BJ (cell line): ENCODE data around the gene ZSWIM4. TPM values are rescaled to one million over a fixed set of nuclear protein-coding genes. Genes with fewer than 3 reads are reported as not detected.
A peak's percentile ranks its signal among the peaks of the same experiment; 100 is the strongest.

Experiments
- CTCF ChIA-PET: fragments of 350-600 bp; formaldehyde crosslinking; extraction: SDS; loops from one replicate; lab custom pipeline; 2021; ENCODE audit warnings: antibody characterized with exemption, inconsistent platforms; lab: Yijun Ruan, JAX
- POLR2A ChIA-PET: fragments of 300-600 bp; sonication (Branson Sonifier 250); formaldehyde crosslinking; extraction: SDS; loops from one replicate; lab custom pipeline; 2021; ENCODE audit warnings: antibody characterized with exemption; lab: Charles Lee
- DNase-seq: peaks from one replicate; pipeline ENCODE4 v3.0.0-alpha.2; 2011; ENCODE audit warnings: low read depth
- H3K27me3 ChIP-seq: 2 replicates; pipeline ENCODE4 v1.6.0; 2011; ENCODE audit warnings: low read length; ENCODE audit not compliant: control insufficient read depth, insufficient read depth
- H3K36me3 ChIP-seq: 2 replicates; pipeline ENCODE4 v1.5.1; 2011; ENCODE audit warnings: low read length; ENCODE audit not compliant: control insufficient read depth, insufficient read depth
- H3K4me3 ChIP-seq: 2 replicates; pipeline ENCODE4 v1.5.1; 2011; ENCODE audit warnings: low read depth, mild to moderate bottlenecking, control low read depth, low read length
- polyA plus RNA-seq: library from polyadenylated mRNA; depleted of rRNA; stranded (reverse); fragments of >200 nt; gene quantifications from 2 replicates; pipeline ENCODE4 v1.2.3, GENCODE V29; 2011
- TF ChIP-seq, protein P1 (sequence below): IDR thresholded peaks from 2 replicates; pipeline ENCODE4 v1.5.1; 2011; ENCODE audit warnings: low read depth, mild to moderate bottlenecking, control low read depth, inconsistent platforms, low read length, moderate library complexity; ENCODE audit not compliant: insufficient read depth

The ZSWIM4 gene
- polyA plus RNA-seq, 1 experiment, result 5.7 TPM

DNA sequence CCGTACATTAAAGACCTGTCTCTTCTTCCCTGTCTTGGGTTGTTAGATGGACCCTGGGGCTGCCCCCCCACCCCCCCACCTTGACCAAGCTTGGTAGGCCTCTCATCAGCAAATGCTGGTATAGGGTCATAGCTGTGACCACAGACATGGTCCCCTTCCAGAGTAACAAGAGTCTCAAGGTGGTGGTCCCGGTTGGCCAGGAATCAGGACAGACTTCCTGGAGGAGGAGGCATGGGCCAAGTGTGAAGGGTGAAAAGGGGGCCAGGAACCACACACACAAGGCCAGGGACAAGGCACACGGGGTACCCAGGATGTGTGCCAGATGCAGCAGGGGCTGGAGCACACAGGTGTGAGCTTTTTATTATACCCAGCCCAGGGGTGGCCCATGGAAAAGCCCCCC lies 32.0 kb upstream of the ZSWIM4 start:
- TF ChIP-seq, protein P1, sequence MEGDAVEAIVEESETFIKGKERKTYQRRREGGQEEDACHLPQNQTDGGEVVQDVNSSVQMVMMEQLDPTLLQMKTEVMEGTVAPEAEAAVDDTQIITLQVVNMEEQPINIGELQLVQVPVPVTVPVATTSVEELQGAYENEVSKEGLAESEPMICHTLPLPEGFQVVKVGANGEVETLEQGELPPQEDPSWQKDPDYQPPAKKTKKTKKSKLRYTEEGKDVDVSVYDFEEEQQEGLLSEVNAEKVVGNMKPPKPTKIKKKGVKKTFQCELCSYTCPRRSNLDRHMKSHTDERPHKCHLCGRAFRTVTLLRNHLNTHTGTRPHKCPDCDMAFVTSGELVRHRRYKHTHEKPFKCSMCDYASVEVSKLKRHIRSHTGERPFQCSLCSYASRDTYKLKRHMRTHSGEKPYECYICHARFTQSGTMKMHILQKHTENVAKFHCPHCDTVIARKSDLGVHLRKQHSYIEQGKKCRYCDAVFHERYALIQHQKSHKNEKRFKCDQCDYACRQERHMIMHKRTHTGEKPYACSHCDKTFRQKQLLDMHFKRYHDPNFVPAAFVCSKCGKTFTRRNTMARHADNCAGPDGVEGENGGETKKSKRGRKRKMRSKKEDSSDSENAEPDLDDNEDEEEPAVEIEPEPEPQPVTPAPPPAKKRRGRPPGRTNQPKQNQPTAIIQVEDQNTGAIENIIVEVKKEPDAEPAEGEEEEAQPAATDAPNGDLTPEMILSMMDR, result no peak
- no peaks in the 10 kb centered on the region for H3K27me3 ChIP-seq
- peaks cover 27% of the 10 kb centered on the region for H3K36me3 ChIP-seq
- DNase-seq, result no peak
- ChIA-PET POLR2A (no interaction called here), CTCF (interaction anchor here (0.6 to 1.4 kb wide), 2 partner anchors 16 to 99 kb away, joined by 3 to 4 read pairs; a partner anchor contains a TSS)
- H3K4me3 ChIP-seq, result no peak overlapping the region

DNA sequence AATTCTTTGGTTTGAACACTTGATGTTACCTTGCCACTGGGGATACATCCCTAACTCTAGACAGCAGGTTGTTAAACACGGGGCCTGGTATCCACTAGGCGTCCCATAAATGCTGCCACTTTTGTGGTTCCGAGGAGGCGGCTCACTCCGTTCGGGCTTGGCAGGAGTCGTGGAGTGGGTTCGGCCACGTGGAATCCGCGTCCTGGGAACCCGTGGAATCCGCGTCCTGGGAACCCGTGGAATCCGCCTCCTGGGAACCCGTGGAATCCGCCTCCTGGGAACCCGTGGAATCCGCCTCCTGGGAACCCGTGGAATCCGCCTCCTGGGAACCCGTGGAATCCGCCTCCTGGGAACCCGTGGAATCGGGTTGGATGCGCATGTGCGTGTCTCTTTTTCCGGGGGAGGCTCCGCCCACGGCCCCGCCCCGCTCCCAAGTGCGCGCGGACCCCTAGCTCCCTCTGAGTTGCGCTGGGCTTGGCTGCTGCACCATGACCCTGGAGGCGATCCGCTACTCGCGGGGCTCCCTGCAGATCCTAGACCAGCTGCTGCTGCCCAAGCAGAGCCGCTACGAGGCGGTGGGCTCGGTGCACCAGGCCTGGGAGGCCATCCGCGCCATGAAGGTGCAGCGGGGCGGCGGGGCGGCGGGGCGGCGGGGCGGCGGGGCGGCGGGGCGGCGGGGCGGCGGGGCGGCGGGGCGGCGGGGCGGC lies 31.0 kb upstream of the ZSWIM4 start, which contains the start of gene MRI1:
Gene MRI1 (plus strand): TSS at position 422 of the 707 bp plus-strand sequence. CDS start 67 bp downstream, at position 489.
- ChIA-PET POLR2A (interaction anchor here (1.0 kb wide), 1 partner anchor 24 kb away, joined by 7 read pairs; no protein-coding TSS in a partner anchor), CTCF (interaction anchor here (1.0 to 1.4 kb wide), 3 partner anchors 11 to 98 kb away, joined by 3 to 4 read pairs (median 3); no protein-coding TSS in a partner anchor)
- TF ChIP-seq, protein P1, result no peak
- peaks cover 27% of the 10 kb centered on the region for H3K36me3 ChIP-seq
- DNase-seq, result no peak
- H3K27me3 ChIP-seq, result no peaks in the 10 kb centered on the region
- peak within 1 kb of the TSS; percentile 89 for H3K4me3 ChIP-seq

- ChIA-PET POLR2A (interaction anchor here (0.6 to 1.0 kb wide), 2 partner anchors 10 to 23 kb away, joined by 3 to 7 read pairs; no protein-coding TSS in a partner anchor), CTCF (interaction anchor here (1.0 to 1.1 kb wide), 3 partner anchors 10 to 21 kb away, joined by 3 to 4 read pairs (median 3); no protein-coding TSS in a partner anchor)
- Histone ChIP-seq H3K4me3 (peak overlapping the region; percentile 89), H3K36me3 (peaks cover 28% of the 10 kb centered on the region), H3K27me3 (no peaks in the 10 kb centered on the region)
- TF ChIP-seq, protein P1, result no peak
- DNase-seq, result no peak
Observed at GRCh38 chr19:13764821-13765394, 30.3 kb upstream of the ZSWIM4 start.

GRCh38 chr19:13765395-13766094 lies 29.7 kb upstream of the ZSWIM4 start:
- no peak for DNase-seq
- POLR2A ChIA-PET, result interaction anchor here (0.6 kb wide), 1 partner anchor 9 kb away, joined by 3 read pairs; no protein-coding TSS in a partner anchor
- no peaks in the 10 kb centered on the region for H3K27me3 ChIP-seq

More at GRCh38 chr19:13765395-13766094, 29.7 kb upstream of the ZSWIM4 start:
- peak overlapping the region; percentile 89 for H3K4me3 ChIP-seq
- CTCF ChIA-PET, result interaction anchor here (0.6 to 1.1 kb wide), 2 partner anchors 19 to 583 kb away, joined by 3 to 4 read pairs; no protein-coding TSS in a partner anchor
- TF ChIP-seq, protein P1, result no peak
- H3K36me3 ChIP-seq, result peaks cover 30% of the 10 kb centered on the region
